HG03457 (cell line): ENCODE data around the gene CAPN14.

ENCODE experiments used
- ATAC-seq: cut with Tn5 transposase; IDR thresholded peaks from one replicate; pipeline ENCODE4 v1.9.1; 2021; ENCODE audit warnings: moderate number of reproducible peaks; ENCODE audit not compliant: unreplicated experiment

Gene CAPN14

GRCh38 chr2:31147645-31148044, 69.7 kb downstream of the CAPN14 start:
- no peak for ATAC-seq

DNA sequence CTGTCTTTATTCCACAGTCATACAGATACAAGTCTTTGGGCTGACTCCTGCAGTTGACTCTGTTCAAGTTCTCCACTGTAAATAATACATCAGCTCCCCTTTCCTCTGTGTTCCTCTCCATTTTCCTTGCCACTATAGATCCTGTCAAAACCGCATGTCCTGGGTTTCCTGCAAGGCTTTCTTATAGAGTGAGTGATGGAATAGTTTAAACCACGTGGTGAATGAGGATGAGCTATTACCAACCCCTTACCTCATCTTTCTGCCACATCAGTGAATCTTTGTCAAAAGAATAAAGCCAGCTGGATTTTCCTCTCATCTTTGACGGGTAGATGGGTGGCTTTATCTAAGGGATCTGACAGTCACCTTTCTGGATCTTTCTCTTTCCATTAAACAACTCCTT, 75.2 kb downstream of the CAPN14 start:
- no peak for ATAC-seq

GRCh38 chr2:31141443-31142085, 75.8 kb downstream of the CAPN14 start:
- ATAC-seq, result no peak

DNA sequence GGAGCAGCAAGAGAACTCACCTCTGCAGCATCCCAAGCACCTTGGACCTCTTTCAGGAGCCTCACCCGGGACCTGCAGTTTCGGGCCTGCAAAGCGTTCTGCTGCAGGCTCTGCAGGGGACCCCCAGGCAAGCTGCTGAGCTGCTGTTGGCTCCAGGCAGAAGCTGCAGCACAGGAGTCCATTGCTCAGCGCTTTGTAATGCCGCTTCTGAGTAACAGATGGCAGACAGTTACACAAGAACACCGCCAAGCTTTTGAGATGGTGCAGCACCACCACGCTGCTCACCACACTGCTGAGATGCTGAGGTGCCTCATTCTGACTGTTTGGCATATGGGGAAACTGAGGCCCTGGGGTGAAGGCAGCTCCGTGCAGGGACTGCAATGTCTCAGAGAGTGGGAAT, 77.2 kb downstream of the CAPN14 start:
- ATAC-seq, result no peak

DNA sequence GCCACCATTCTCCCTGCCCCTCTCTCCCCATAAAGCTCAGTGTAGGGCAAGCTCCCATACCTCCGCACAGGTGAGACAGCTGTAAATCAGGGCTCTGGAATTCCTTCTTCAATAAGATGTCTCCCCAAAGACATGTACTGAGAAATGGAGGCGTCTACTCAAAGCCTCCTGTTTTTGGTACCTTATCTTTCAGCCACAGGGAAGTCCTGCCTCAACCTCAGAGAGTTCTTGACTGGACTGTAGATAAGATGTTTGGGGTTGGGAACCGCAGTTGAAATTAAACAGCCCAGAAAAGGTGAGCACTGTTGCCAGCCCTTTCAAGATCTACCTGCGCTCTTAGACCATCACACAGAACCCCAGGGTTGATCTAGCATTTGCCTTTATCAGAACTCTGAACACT, 77.6 kb downstream of the CAPN14 start:
- ATAC-seq, result no peak

- ATAC-seq, result no peak
Measured at GRCh38 chr2:31138037-31138962, 79.0 kb downstream of the CAPN14 start, which contains the start of gene GALNT14. Gene GALNT14, minus strand, starts transcription at chr2:31138440. Its CDS starts 354 bp downstream, at chr2:31138086.

DNA sequence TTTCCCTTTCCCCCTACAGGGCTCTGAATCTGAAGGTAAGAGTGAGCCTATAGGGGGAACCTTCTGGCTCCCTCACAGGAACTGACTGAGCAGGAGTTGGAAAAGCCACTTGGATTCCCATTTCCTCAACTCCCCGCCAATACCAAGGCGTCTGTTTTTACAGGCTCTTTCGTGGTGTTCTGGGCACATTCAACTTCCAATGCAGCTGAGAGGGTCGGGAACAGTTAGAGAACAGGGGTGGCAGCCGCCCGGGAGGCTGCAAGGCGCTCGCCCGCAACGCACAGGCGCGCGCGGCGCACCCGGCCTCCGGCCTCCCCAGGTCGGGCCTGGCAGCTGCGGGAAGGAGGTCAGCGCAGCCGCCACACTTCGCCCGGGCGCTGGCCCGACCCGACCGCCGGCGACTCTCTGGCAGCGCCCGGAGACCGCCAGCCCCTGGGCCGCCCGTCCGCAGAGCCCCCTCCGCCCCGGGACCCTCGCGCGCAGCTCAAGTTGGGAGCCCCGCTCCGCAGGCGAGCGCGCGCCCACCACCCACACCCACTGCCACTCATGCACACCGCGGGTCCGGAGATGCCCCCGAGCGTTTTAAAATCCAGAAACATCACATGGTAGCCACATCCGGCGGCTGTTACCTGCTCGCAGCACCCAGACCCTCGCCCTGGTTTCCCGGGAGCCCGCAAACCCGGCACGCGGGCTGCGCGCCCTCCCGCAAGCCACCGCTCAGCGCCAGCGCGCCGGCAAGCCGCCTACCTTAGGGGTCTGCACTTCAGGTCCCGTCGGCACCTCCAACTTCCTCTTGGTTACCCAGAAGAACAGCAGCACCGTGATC, 79.9 kb downstream of the CAPN14 start:
- ATAC-seq, result no peak

- ATAC-seq, result no peak
Measured at GRCh38 chr2:31136732-31137131, 80.6 kb downstream of the CAPN14 start.

GRCh38 chr2:31136000-31136399, 81.3 kb downstream of the CAPN14 start:
- no peak for ATAC-seq

DNA sequence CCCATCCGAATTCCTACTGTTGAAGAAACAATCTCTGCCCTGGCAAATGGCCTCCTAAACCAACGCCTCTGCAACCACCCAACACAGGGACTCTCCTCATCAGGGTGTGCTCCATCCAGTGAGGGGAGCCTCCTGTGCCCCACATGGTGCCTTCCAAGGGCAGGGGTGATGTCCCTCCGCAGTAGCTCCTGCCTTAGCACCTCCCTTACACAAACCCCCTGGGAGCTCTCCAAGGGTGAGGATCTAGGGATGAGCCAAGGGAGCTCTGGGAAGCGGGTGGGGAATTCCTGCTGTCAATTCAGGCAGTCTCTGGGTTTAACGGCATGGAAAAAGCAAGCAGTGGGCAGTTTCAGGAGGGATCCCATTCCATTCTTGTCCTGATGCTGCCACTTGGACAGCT, 82.8 kb downstream of the CAPN14 start:
- ATAC-seq, result no peak

DNA sequence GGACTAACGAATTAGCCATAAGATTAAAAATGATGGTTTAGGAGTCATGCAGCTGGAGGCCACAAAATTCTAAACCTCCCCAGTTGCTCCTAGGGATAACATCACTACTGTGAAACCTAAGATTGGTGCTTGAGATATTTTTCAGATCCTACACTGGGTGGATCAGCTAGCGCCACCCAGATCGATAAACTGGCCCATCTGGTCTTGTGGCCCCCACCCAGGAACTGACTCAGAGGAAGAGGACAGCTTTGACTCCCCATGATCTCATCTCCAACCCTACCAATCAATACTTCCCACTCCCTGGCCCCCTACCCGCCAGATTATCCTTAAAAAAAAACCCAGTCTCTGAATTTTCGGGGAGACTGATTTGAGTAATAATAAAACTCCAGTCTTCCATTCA, 84.5 kb downstream of the CAPN14 start:
- ATAC-seq, result no peak

GRCh38 chr2:31131871-31132270, 85.4 kb downstream of the CAPN14 start:
- ATAC-seq, result no peak

DNA sequence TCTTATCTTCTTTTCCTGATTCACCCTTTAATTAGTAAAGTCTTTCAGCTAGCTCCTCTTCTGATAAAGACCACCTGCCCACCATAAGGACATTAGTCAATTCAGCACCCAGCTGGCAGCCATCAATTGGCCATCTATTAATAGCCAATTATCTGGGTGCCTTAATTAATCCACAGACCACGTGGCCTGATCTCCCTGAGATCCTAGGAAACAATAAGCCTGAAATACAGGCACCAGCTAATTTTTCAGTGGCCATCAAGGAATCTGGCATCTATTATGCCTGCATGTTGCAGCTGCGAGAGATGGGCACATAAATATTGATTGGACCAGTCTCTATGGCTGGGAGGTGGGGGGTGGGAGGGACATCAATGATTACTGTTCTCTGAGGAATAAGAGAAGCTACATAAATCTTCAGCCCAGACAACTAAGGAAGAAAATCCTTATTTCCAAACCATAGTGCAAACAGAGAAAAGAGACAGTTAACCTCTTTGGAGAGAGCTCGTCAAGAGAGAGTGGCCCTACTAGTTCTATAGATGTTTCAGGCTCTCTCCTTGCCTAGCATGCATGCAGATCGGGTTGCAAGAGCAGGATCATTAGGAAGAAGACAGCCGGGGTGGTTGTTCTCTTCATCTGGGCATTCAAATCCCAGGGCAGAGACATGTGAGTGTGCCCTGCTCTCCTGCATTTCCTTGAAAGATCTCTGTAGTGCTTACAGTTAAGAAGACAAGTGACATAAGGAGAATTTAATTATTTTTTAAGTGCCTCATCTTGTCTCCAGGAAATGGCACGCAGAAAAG, 87.7 kb downstream of the CAPN14 start:
- no peak for ATAC-seq

GRCh38 chr2:31127931-31128330, 89.4 kb downstream of the CAPN14 start:
- no peak for ATAC-seq

DNA sequence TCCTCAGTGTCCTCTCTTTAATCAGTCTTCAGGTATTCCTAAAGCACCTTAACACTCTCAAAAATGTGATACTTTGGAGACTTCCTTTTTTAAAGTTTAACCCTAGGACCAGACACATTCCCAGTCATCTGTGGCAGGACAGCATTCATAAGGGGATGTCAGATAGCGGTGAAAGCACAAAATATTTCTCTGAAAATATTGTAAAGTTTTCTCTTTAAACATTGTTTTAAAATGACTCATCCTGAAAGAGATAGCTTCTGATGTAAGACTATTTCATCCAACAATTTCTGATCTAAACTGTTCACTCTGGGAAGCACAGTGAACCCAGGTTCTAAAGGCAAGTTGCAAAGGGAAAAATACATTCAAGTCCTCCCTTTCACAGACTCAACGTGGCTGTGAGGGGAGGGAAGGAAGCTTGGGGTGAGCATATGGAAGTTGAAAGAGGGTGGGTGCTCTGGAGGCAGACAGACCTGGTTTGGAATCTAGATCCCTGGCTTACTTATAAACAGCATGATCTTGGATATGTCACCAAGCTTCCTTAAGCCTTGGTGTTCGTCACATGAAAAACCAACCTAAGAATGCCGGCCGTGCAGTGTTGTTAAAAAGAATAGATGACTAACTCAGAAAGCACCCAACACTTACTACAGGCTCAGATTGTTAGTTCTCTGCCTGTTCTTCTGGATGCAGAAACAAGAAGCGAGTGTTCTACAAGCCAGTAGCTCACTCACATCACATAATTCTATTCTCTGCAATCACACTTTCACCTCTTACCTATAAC, 91.2 kb downstream of the CAPN14 start:
- no peak for ATAC-seq

- no peak for ATAC-seq
Measured at GRCh38 chr2:31124904-31125303, 92.4 kb downstream of the CAPN14 start.
